Sigmoid colon (tissue), 7 donors: ENCODE measurements around the gene OR2V1. TPM values are rescaled to one million over a fixed set of nuclear protein-coding genes. Genes with fewer than 3 reads are reported as not detected.

Experiments used
- DNase-seq: peaks from one replicate; pipeline ENCODE4 v3.0.0-alpha.2; 2019
- H3K27ac ChIP-seq, 4 donors: fragments of 200-600 bp; sonication (generic); one replicate each; pipeline ENCODE4 v1.5.1; 2016 to 2019; ENCODE audit warnings: mild to moderate bottlenecking in 1 of 4
- H3K27me3 ChIP-seq, 3 donors: fragments of 200-600 bp; sonication (generic); one replicate each; pipeline ENCODE4 v1.5.1; 2019; ENCODE audit warnings: mild to moderate bottlenecking in 1 of 3
- H3K36me3 ChIP-seq, 4 donors: fragments of 200-600 bp; sonication (generic); one replicate each; pipeline ENCODE4 v1.5.1; 2016 to 2019
- H3K4me1 ChIP-seq, 4 donors: fragments of 200-600 bp; sonication (generic); one replicate each; pipeline ENCODE4 v1.5.1; 2017 to 2019
- H3K4me3 ChIP-seq, 4 donors: fragments of 200-600 bp; sonication (generic); one replicate each; pipeline ENCODE4 v1.5.1; 2017 to 2019; ENCODE audit warnings: mild to moderate bottlenecking in 2 of 4, moderate library complexity in 1 of 4
- H3K9me3 ChIP-seq, 4 donors: fragments of 200-600 bp in 3 of 4; sonication (generic) in 3 of 4; one replicate each; pipeline versions ENCODE4 v1.5.1 to v1.6.1; 2013 to 2019
- EP300 ChIP-seq, 4 donors: sonication (generic); formaldehyde crosslinking; IDR thresholded peaks; one replicate each; pipeline ENCODE4 v1.6.1; 2017; ENCODE audit warnings: antibody characterized with exemption in 4 of 4
- POLR2A ChIP-seq, 2 donors: fragments of 450-650 bp; IDR thresholded peaks; one replicate each; pipeline ENCODE4 v1.6.1; 2016; ENCODE audit warnings: antibody characterized with exemption in 2 of 2, mild to moderate bottlenecking in 2 of 2, moderate library complexity in 2 of 2
- POLR2AphosphoS5 ChIP-seq, 4 donors: sonication (generic); formaldehyde crosslinking; IDR thresholded peaks; one replicate each; pipeline ENCODE4 v1.6.1; 2017; ENCODE audit warnings: antibody characterized with exemption in 4 of 4
- WGBS, 2 donors: extraction: QIAGEN DNeasy Blood & Tissue Kit; methylation state at CpG; one replicate each; pipeline ENCODE4 v1.1.7; 2013; 5-methylcytosine and 5-hydroxymethylcytosine counted together
- intact Hi-C: fragments of 100-400 bp; cut with DNase I; formaldehyde crosslinking; loops from one replicate; pipeline ENCODE4 v1.15.1; 2023
- polyA plus RNA-seq, 3 donors: library from polyadenylated mRNA; stranded (reverse); fragments of 200-250 nt; gene quantifications; one replicate each; pipeline ENCODE4 v1.2.3, GENCODE V29; 2013
- total RNA-seq, 4 donors: library from RNA; depleted of rRNA; stranded (reverse); fragments of >200 nt; gene quantifications; one replicate each; pipeline ENCODE4 v1.1.0, GENCODE V29; 2016
- TF ChIP-seq, protein P1 (sequence below), 4 experiments: fragments of 450-650 bp in 3 of 4; fragments of 200-600 bp in 1 of 4; IDR thresholded peaks; one replicate each; pipeline ENCODE4 v1.5.1; 2016 to 2019; ENCODE audit warnings: antibody characterized with exemption in 4 of 4, mild to moderate bottlenecking in 3 of 4, moderate library complexity in 2 of 4
- donor health status: healthy with polysubstance abuse.
- donor health status: Bipolar disorder and iron deficiency.
- donor health status: healthy.

The OR2V1 gene
- total and polyA plus RNA-seq, 7 donors = not detected

DNA sequence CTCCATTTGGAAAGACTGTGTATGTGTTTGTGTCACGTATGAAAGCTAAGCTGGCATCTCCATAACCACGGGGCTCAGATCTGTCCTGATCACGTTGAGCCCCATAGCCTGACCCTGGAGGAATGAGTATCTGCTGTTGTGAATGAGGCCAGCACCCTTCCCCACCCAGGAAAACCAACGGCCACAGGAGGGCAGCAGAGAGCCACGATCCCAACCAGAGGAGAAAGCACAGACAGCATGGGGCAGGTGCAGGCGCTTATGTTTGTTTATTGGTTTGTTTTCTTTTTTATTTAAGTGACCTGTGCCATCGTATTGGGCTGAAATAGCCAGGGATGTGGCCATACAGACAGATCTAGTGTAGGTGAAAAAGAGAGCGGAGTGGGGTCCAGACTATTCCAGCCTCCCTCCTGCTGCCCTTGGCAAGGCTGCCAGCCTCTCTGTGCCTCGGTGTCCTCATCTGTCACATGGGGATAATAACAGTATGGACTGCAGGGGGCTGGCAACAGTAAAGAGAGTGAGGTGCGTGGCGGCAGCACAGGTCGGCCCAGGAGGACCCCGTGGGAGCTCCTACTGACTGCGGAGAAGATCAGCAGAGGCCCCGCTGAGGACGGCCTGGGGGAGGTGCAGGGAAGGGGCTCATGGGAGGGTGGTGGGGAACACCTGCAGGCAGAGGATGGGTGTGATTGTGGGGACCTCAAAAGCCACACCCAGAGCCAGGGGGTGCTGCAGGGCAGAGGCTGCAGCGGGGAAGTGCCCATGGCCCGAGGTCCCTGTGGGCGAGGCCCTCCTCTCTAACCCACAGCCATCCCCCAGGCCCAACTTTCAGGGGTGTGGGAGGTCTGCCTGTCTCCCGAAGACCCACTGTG is 28.6 kb upstream of the OR2V1 start:
- peaks cover 0 to 12% (median 5%) of the 10 kb centered on the region in 4 donors for H3K4me1 ChIP-seq
- H3K4me3 ChIP-seq = no peak overlapping the region
- H3K9me3 ChIP-seq = no peaks in the 10 kb centered on the region
- WGBS, 2 donors = 52 to 55% methylated on average over 20 of the region's 20 CpGs
- TF ChIP-seq, protein P1, sequence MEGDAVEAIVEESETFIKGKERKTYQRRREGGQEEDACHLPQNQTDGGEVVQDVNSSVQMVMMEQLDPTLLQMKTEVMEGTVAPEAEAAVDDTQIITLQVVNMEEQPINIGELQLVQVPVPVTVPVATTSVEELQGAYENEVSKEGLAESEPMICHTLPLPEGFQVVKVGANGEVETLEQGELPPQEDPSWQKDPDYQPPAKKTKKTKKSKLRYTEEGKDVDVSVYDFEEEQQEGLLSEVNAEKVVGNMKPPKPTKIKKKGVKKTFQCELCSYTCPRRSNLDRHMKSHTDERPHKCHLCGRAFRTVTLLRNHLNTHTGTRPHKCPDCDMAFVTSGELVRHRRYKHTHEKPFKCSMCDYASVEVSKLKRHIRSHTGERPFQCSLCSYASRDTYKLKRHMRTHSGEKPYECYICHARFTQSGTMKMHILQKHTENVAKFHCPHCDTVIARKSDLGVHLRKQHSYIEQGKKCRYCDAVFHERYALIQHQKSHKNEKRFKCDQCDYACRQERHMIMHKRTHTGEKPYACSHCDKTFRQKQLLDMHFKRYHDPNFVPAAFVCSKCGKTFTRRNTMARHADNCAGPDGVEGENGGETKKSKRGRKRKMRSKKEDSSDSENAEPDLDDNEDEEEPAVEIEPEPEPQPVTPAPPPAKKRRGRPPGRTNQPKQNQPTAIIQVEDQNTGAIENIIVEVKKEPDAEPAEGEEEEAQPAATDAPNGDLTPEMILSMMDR (IDR thresholded peaks at IDR 0.05) = peak; percentile 76 to 92 (median 79)
- TF ChIP-seq EP300 (IDR thresholded peaks at IDR 0.05) = no peak
- H3K27ac ChIP-seq = peak overlapping the region; percentile 45 to 85 (median 76)
- H3K36me3 ChIP-seq = no peaks in the 10 kb centered on the region
- intact Hi-C loops = loop anchor here (2.0 to 5.0 kb wide), 2 partner anchors 297 to 375 kb away; partner anchors contain the start of gene ZFP62
- peak; percentile 91 for DNase-seq
- peaks cover 0 to 28% (median 4%) of the 10 kb centered on the region in 3 donors for H3K27me3 ChIP-seq

DNA sequence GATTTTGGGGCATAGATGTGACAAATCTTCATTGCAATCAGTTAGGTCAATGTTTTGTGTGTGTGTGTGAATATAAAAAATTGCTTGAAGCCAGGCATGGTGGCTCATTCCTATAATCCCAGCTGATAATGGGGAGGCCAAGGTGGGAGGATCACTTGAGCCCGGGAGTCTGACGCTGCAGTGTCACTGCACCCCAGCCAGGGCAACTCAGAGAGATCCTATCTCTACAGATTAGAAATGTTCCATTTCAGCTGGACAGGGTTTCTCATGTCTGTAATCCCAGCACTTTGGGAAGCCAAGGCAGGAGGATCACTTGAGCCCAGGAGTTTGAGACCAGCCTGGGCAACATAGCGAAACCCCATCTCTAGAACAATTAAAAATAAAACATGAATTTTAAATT is 27.9 kb upstream of the OR2V1 start:
- TF ChIP-seq EP300 (IDR thresholded peaks at IDR 0.05) (no peak), POLR2A (IDR thresholded peaks at IDR 0.05) (no peak), POLR2AphosphoS5 (IDR thresholded peaks at IDR 0.05) (no peak)
- TF ChIP-seq, protein P1 (IDR thresholded peaks at IDR 0.05) = no peak
- H3K9me3 ChIP-seq = no peaks in the 10 kb centered on the region
- H3K4me3 ChIP-seq = no peak overlapping the region
- H3K4me1 ChIP-seq = peaks cover 0 to 12% (median 5%) of the 10 kb centered on the region in 4 donors
- no peak for DNase-seq
- H3K27me3 ChIP-seq = peaks cover 0 to 22% (median 0%) of the 10 kb centered on the region in 3 donors
- no peak overlapping the region for H3K27ac ChIP-seq
- 92 to 97% methylated on average over 3 of the region's 3 CpGs for WGBS, 2 donors
- no peaks in the 10 kb centered on the region for H3K36me3 ChIP-seq
- intact Hi-C loops = loop anchor here (2.0 to 5.0 kb wide), 2 partner anchors 297 to 374 kb away; partner anchors contain the start of gene ZFP62

DNA sequence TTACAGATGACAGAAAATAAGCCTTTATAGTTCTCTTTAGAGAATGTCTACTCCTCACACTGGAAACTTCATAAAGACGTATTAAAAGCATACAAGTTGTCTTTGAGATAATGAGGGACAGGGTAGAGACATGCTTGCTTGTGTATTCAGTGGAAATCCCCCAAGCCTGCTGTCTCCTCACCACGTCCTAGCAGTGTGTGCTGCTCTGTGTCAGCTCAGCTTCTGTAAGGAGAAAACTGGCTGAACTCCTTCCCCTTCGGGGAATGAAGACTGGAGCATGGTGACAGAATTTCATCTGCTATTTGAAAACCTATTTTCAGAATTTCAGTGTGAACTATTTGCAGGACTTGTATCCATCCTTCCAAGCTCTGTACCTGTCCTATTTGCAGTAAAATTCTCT is 25.8 kb upstream of the OR2V1 start:
- Histone ChIP-seq H3K27ac (no peak overlapping the region), H3K4me3 (no peak overlapping the region), H3K27me3 (peaks cover 0 to 5% (median 0%) of the 10 kb centered on the region in 3 donors), H3K36me3 (no peaks in the 10 kb centered on the region), H3K4me1 (peaks cover 0 to 12% (median 5%) of the 10 kb centered on the region in 4 donors), H3K9me3 (no peaks in the 10 kb centered on the region)
- TF ChIP-seq POLR2A (IDR thresholded peaks at IDR 0.05) (no peak), POLR2AphosphoS5 (IDR thresholded peaks at IDR 0.05) (no peak), EP300 (IDR thresholded peaks at IDR 0.05) (no peak)
- 50 to 61% methylated on average over 3 of the region's 3 CpGs for WGBS, 2 donors
- DNase-seq = no peak
- intact Hi-C loops = loop anchor here (5.0 kb wide), 1 partner anchor 294 kb away; the partner anchor contains the start of gene ZFP62

DNA sequence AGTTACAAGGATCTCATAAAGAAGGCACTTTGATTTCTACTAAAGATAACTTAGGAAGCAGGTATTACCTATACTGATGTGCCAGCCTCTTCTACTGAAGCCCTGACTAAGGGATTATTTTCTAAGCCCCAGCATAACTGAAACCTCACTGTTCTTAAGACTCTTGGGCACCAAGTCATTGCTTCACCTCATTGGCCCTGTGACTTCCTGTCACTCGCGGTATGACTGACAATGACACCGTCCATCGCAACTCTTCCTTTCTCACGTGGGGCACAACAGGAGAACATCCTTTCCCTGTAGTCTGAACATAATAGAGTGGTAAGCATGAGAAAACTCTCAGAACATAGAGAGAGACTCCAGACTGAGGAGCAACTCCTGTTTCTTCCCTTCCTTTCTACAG is 22.8 kb upstream of the OR2V1 start:
- intact Hi-C loops = no loop called here
- Histone ChIP-seq H3K27me3 (peaks cover 0 to 27% (median 10%) of the 10 kb centered on the region in 3 donors), H3K9me3 (no peaks in the 10 kb centered on the region), H3K27ac (no peak overlapping the region), H3K4me1 (no peaks in the 10 kb centered on the region), H3K36me3 (no peaks in the 10 kb centered on the region), H3K4me3 (no peak overlapping the region)
- TF ChIP-seq POLR2A (IDR thresholded peaks at IDR 0.05) (no peak), EP300 (IDR thresholded peaks at IDR 0.05) (no peak), POLR2AphosphoS5 (IDR thresholded peaks at IDR 0.05) (no peak)
- TF ChIP-seq, protein P1 (IDR thresholded peaks at IDR 0.05) = no peak
- WGBS, 2 donors = 58 to 84% methylated on average over 5 of the region's 5 CpGs
- DNase-seq = no peak

DNA sequence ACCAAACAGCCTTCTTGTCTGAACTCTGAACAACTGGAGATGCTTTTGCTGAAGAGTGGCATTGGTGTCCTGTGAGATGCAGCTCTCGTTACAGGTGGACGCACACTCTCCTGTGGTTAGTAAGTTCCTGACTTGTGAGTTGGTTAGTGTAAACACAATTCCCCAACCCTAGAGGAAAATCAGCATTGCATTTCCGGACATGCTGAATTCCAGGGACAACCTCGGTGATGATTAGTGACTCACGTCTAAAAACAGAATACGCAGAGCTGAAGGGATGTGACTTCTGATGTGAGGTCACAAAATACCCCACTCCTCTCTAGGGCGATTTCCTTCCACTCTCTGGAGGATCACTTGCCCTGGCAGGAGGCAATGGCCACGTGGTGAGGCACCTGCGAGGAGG is 21.4 kb upstream of the OR2V1 start:
- Histone ChIP-seq H3K4me1 (no peaks in the 10 kb centered on the region), H3K4me3 (no peak overlapping the region), H3K36me3 (no peaks in the 10 kb centered on the region), H3K27me3 (peaks cover 0 to 41% (median 14%) of the 10 kb centered on the region in 3 donors), H3K27ac (no peak overlapping the region), H3K9me3 (no peaks in the 10 kb centered on the region)
- intact Hi-C loops = no loop called here
- no peak for DNase-seq
- TF ChIP-seq, protein P1 (IDR thresholded peaks at IDR 0.05) = no peak
- TF ChIP-seq POLR2A (IDR thresholded peaks at IDR 0.05) = no peak
- no peak for TF ChIP-seq EP300 (IDR thresholded peaks at IDR 0.05)
- no peak for TF ChIP-seq POLR2AphosphoS5 (IDR thresholded peaks at IDR 0.05)
- 77 to 80% methylated on average over 9 of the region's 9 CpGs for WGBS, 2 donors
